GM12864 (cell line): ENCODE data around the gene KCNQ1.

Experiments
- DNase-seq: peaks from one replicate; pipeline ENCODE4 v3.0.0-alpha.2; 2011; ENCODE audit warnings: low read depth
- H3K4me3 ChIP-seq: 2 replicates; pipeline ENCODE4 v1.5.1; 2011; ENCODE audit warnings: mild to moderate bottlenecking, low read depth, low read length, control low read depth
- TF ChIP-seq, protein P1 (sequence below): IDR thresholded peaks from 2 replicates; pipeline ENCODE4 v1.5.1; 2011; ENCODE audit warnings: low read depth, mild to moderate bottlenecking, moderate library complexity, low read length, control low read depth, inconsistent platforms; ENCODE audit errors: missing control alignments

The KCNQ1 gene

GRCh38 chr11:2691991-2692875, 247.4 kb downstream of the KCNQ1 start:
- DNase-seq = no peak
- H3K4me3 ChIP-seq = no peak overlapping the region
- TF ChIP-seq, protein P1, sequence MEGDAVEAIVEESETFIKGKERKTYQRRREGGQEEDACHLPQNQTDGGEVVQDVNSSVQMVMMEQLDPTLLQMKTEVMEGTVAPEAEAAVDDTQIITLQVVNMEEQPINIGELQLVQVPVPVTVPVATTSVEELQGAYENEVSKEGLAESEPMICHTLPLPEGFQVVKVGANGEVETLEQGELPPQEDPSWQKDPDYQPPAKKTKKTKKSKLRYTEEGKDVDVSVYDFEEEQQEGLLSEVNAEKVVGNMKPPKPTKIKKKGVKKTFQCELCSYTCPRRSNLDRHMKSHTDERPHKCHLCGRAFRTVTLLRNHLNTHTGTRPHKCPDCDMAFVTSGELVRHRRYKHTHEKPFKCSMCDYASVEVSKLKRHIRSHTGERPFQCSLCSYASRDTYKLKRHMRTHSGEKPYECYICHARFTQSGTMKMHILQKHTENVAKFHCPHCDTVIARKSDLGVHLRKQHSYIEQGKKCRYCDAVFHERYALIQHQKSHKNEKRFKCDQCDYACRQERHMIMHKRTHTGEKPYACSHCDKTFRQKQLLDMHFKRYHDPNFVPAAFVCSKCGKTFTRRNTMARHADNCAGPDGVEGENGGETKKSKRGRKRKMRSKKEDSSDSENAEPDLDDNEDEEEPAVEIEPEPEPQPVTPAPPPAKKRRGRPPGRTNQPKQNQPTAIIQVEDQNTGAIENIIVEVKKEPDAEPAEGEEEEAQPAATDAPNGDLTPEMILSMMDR = peak; percentile 33

DNA sequence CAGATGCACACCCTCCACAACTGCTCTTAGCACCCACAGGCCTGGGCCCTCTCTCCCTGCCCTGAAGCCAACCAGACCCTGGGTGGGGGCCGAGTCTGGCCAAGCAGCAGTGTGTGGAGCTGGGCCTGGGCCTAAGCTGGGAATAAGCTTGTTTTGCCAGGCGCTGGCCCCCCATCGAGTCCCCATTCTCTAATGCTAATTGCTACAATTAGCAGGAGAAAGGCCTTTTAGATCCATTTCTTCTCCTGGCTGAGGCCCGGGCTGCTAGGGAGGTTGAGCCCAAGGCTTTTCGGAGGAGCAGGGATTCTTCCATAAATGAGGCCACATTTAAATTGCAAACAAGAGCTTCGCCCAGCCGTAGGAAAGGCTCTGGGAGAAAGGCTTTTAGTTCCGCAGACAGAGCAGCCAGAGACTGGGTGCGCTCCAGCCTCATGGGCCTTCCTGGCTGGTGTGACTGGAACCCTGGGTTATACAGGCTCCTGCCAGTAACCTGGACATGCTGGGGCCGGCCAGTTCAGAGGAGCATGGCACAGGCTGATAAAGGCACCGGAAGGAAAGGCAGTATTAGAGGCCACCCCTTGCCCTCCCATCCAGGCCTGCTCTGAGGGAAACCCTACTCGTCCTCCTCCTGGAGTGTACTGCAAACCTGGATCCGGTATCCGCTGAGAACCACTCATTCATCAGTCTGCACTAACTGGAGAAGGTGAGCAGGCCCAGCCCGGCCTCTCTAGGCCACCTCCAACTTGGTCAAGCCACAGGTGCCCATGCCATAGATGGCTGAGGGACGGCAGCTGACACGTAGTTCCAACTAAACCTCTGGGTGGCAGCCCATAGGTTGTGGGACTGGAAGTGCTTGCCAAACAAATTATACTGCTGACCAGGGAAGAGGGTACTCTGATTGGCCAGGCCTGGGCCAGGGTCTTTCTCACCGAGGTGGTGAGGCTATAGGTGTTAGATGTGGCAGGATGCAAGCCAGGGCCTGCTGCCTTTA, 248.8 kb downstream of the KCNQ1 start:
- TF ChIP-seq, protein P1 = no peak
- no peak overlapping the region for H3K4me3 ChIP-seq
- DNase-seq = no peak

DNA sequence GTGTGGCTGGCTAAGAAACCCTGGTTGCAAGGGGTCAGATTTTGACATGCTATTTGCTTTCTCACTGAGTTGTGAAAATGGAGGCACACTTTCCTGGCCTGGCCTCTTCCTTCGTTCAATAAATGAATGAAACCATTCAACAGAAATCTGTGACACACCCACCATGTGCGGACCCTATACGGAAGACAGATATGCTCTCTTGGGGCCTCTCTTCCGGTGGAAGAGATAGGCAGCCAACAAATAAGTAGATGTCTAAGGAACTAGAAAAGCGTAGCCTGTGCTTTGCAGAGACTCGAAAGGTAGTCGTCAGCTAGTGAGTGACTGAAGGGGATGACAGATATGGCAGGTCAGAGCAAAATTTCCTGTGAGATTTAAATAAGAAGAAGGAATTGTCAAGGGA, 249.7 kb downstream of the KCNQ1 start:
- TF ChIP-seq, protein P1 = no peak
- no peak for DNase-seq
- no peak overlapping the region for H3K4me3 ChIP-seq

DNA sequence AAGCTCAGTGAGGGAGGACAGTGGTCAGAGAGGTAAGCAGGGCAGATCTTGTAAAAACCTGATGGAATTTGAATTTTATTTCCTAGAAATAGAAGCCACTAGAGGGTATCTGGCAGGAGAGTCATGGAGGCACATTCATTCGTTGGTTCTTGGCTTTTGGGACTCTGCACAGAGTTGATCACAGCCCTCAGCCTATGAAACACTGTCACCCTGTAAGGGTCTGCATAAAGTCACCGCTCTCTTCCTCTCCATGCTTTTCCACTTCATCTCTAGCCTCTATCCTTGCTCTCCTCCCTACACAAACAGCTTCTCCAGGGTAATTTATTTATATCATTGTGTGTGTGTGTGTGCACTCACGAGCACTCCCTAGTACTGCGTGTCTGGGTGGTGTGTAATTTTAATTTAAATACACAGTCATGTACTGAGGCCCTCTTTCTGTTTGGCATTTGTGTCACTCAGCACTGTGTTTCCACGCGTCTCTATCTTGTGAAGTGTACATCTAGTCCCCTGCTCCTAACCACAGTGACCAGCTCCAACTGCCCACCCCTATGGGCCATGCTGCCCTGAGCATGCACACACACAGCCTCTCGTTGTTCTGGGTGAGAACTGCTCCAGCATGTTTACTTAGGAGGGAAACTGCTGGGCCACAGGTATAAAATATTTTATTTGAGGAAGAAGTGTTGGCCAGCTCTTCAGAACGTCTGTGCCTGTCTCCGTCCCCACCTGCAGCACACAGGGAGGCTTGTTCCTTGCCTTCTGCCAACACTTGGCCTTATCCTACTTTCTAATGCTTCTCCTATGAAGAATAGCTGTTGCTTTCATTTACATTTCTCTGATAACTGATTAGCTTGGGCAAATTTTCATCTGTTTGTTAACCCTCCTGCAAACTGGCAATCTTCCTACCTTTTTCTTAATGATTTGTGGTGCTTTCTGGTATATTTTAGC, 250.5 kb downstream of the KCNQ1 start:
- H3K4me3 ChIP-seq = no peak overlapping the region
- DNase-seq = no peak
- TF ChIP-seq, protein P1 = no peak

DNA sequence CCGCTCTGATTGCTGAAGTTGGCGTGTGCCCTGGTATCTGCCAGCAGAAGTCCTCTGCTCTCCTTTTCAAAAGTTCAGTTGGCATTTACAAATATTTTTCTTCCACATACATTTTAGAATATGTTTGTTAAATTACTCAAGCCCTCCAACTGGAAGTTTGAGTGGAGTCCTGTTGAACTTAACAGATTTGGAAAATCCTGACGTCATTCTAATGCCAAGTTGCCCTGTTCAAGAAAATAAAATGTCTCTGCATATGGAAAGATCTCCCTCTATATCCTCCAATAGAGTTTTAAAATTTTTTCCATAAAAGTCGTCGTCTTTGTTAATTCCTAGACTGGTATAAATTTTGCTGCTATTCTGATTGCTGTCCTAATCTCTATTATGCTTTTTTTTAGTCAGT, 251.6 kb downstream of the KCNQ1 start:
- no peak overlapping the region for H3K4me3 ChIP-seq
- no peak for DNase-seq
- TF ChIP-seq, protein P1 = no peak

- H3K4me3 ChIP-seq = peak overlapping the region; percentile 82; the same call in 1 of the 2 replicates
- no peak for DNase-seq
- TF ChIP-seq, protein P1 = no peak
Observed at GRCh38 chr11:2697866-2698265, 253.1 kb downstream of the KCNQ1 start.
